ENCODE data around the gene ARFGAP1.
"Not testable (repeated sequence)": the region's sequence is repeated elsewhere in the genome, so short reads cannot be mapped to it uniquely, and the experiment has no call there.

ARFGAP1 gene

GRCh38 chr20:63293456-63293855, 20.8 kb downstream of the ARFGAP1 start:
- DNase-seq: no peak

DNA sequence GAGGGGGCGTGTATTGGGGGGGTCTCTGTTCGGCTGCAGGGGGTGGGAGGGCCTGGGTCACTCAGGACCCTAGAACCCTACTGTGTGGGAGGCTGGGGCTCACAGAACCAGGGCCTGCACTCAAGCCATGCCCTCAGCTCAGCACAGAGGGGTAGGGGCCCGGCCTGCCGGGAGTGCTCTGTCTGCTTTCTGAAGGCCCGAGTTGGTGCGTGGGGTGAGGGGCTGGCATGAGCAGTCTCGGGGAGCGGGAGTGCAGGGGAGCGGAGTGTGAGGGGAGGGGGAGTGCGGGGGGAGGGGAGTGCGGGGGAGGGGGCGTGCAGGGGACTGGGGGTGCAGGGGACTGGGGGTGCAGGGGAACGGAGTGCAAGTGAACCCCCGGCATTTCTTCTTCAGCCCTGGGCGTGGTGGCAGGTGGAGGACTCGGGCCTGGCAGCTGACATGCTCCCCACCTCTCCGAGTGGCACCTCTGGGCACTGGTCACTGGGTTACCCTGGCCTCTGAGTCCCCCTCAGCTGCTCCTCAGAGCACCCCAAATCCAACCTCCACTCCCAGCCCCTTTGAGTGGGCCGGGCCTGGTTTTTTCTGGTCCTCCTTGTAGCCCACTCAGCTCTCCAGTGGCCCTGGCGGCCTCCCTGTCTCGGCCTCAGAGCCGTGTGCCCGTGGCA, 21.4 kb downstream of the ARFGAP1 start:
- no peak for DNase-seq

GRCh38 chr20:63294536-63294900, 21.9 kb downstream of the ARFGAP1 start:
- no peak for DNase-seq

DNA sequence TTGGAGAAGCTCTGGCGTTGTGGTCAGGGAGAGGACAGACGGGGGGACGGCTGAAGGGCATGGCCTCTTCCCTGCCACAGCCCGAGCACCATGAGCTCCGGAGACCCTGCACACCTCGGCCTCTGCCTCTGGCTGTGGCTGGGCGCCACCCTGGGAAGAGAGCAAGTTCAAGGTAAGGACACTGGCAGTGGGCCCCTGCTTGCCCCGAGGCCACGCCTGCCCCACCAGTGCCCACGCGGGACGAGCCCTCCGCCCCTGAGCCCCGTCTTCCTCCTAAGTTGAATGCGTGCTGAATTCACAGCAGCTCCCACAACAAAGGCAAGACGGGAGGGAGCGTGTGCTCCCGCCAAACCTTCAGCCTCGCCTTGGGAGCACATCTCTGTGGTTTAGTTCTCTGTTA, 22.4 kb downstream of the ARFGAP1 start:
- no peak for DNase-seq

- DNase-seq: no peak
Measured at GRCh38 chr20:63295422-63295821, 22.8 kb downstream of the ARFGAP1 start.

DNA sequence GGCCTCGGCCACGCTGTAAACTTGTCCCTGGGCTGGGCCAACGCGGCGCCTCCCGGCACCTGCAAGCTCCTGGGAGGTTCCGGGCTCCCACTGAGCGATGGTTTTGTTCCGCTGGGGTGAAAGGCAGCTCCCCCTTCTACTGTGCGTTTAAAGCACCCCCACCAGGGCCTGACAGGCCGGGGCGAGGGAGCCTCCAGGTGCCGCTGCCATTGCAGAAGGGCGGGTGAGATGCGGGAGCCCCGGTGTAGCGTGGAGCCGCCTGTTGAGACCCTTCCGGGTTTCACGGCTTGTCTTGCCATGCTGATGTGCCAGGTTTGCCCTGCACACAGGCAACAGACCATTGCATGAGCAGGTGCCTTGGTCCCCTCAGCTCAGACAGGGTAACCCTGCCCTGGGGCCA, 23.2 kb downstream of the ARFGAP1 start:
- no peak for DNase-seq

GRCh38 chr20:63296531-63297299, 24.1 kb downstream of the ARFGAP1 start:
- DNase-seq: no peak

DNA sequence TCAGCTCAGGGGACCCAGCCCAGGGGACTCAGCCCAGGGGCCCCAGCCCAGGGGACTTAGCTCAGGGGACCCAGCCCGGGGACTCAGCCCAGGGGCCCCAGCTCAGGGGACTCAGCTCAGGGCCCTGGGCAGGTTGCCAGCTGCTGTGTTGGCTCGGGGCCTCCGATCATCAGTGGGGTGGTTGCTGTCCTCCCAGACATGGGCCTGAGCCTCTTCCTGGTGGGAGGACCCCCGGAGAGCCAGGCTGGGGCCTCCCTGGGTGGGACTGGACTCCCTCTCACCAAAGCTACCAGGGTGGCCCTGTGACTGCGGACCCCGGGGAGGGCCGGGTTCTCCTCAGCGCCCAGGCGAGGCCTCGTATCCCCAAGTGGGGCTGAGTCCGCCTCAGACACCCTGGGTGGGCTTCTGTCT, 24.8 kb downstream of the ARFGAP1 start:
- DNase-seq: no peak

DNA sequence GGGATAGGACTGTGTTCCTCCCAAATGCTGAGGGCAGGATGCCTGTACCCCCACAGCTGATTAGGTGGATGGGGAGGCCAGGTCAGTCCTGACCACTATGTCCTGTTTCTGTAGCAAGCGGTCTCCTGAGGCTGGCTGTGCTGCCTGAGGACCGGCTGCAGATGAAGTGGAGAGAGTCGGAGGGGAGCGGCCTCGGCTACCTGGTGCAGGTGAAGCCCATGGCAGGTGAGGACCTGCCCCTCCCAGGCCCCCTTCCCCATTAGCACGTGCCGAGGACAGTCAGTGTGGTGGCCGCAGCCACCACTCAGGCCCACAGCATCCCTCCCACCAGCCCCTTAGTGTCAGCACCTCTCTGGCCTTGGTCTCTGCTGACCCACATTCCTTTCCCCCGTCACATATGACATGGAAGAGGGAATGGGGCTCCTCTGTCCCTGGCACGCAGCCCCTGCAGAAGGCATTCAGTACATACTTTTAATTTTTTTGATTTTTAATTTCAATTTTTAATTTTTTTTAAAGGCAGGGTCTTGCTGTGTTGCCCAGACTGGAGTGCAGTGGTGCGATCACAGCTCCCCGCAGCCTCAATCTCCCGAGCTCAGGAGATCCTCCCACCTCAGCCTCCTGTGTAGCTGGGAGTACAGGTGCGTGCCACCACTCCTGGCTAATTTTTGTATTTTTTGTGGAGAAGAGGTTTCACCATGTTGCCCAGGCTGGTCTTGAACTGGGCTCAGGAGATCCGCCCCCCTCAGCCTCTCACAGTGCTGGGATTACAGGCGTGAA, 25.4 kb downstream of the ARFGAP1 start:
- DNase-seq: no peak

DNA sequence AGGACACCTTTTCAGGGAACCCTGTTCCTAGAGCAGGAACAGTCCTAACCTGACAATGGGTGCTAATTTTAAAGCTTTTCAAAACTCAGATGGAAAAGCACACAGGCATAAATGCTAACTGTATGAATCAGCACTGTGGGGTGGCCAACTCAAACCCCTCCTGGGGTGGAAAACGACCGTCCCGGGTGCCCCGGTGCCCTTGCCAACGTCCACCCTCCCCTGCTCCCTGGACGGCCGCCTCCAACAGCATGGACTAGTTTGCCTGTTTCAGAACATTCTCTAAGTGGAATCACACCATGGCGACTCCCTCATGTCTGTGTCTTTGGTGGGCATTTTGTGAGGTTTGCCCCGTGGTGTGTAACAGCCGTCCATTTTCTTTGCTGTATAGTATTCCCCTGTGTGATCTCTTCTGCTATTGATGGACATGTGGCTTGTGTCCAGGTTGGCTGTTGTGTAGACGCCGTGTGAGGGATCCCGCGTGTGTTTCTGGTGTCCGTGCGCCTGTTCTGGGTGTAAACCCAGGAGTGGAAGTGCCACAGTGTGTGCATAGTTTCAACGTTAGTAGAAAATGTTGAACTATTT, 26.2 kb downstream of the ARFGAP1 start:
- DNase-seq: no peak

GRCh38 chr20:63301671-63302070, 29.1 kb downstream of the ARFGAP1 start:
- DNase-seq: no peak

DNA sequence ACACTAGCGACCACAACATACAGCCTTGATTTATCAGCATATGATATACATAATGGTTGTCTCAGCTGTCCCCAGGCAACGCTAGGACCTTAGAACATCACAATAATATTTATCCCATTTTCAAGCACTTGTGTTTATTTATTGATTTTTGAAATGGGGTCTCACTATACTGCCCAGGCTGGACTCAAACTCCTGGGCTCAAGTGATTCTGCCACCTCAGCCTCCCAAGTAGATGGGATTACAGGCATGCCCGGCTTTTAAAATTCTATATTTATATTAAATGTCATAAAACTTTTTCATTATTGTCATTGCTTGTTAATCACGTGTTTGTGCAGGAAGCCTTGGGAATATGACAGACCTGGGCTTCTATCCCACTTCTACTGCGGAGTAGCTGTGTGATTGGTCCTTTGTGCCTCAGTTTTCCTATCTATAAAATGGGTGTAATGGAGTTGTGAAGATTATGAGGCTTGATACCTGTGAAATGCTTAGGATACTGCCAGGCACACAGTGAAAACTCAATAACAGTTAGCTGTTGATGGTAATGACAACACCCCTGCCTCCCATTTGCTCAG, 30.6 kb downstream of the ARFGAP1 start:
- no peak for DNase-seq

DNA sequence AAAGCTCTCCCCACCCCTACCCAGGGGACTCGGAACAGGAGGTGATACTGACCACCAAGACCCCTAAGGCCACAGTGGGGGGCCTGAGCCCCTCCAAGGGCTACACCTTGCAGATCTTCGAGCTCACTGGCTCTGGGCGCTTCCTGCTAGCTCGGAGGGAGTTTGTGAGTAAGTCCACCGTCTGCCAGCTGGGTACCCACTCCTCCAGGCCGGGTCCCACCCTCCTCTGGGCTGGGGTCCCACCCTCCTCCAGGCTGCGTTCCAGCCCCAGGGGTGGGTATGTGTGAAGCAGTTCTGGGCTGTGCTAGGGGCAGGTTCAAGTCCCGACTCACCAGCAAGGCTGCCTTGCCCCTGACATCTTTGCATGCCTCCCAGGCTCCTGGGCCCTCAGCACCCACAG, 32.8 kb downstream of the ARFGAP1 start:
- DNase-seq: no peak

GRCh38 chr20:63305933-63306672, 33.5 kb downstream of the ARFGAP1 start:
- DNase-seq: not testable (repeated sequence)

DNA sequence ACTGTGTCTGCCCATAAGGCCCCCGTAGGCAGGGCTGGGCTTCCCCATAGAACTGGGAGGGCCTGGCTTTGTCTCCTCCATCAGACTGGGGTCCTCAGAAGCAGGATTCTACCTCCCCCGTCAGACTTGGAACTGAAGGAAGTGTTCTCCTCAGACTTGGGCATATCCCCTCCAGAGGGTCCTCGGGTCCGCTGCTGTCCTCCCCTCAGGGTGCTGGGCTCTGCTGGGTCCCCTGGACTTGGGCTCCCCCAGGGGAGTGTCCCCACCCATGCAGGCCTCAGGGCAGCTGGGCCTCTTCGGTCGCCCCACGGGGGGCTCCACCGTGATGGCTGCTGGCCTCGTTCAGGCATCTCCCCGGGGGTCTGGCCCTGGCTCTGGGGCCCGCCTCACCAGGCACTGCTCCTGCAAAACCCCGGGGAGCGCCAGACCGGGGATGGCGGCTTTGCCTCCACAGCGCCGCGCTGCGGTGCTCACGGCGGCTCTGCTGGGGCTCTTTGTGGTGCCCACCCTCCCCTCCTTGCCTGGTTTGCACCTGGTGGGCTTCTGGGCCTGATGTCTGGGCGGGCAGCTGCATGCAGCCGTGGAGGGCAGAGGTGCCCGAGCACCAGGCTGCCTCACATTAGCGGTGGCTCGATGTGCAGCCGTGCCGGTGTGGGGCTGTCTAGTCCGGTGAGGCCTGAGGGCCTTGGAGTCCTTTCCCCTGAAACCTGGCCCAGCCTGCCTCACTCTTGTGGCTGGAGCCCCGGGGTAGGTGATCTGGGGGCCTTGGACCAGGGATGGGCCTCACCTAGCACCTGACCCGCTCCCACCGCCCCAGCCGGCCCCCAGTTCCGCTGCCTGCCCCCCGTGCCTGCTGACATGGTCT, 34.3 kb downstream of the ARFGAP1 start:
- DNase-seq: no peak

DNA sequence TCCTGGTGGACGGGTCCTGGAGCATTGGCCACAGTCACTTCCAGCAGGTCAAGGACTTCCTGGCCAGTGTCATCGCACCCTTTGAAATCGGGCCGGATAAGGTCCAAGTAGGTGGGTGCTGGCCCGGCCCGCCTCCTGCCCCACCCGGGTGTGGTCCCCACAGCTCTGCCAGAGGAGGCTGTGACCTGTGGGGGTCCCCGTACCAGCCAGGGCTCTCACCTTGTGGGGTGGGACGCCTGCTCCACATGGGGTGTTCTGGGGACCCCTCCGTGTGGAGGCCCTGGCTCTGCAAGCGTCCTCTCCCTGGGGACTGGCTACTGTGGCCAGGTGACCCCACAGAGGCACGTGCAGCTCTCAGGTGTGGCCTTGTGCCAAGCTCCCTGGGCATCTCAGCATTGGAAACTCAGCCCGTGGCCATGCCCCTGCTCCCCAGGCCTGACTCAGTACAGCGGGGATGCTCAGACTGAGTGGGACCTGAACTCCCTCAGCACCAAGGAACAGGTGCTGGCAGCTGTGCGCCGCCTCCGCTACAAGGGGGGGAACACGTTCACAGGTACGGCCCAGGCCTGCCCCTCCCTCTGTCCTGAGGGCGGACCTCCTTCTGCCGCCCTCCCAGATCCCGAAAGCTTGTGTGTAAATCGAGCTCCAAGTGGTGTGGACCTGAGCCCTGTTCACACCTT, 35.1 kb downstream of the ARFGAP1 start:
- no peak for DNase-seq

DNA sequence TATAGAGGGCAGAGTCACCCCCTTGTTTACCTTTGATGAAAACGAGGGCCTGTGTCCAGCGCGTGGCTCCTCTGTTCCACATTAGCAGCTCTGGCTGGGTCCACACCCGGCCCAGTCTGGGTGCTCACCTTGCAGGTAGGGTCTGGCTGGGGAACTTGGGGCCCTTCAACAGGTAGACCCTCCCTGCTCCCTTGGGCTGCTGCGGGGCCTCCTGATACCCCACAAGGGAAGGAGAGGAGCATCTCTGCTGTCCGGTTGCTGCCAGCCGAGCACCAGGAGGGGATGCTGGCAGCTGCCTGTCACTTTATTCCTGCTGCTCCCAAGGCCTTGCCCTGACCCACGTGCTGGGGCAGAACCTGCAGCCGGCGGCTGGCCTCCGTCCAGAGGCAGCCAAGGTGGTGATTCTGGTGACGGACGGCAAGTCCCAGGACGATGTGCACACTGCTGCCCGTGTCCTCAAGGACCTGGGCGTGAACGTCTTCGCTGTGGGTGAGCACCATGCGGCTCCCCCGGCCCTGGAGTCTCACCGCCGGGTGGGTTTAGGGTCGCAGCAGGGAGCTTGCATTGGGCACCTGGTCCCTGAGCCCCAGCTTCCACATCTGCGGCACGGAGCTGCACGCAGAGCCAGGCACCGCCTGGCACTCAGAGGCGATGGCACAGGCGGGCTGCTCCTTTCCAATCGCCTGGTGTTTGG, 35.8 kb downstream of the ARFGAP1 start:
- no peak for DNase-seq

DNA sequence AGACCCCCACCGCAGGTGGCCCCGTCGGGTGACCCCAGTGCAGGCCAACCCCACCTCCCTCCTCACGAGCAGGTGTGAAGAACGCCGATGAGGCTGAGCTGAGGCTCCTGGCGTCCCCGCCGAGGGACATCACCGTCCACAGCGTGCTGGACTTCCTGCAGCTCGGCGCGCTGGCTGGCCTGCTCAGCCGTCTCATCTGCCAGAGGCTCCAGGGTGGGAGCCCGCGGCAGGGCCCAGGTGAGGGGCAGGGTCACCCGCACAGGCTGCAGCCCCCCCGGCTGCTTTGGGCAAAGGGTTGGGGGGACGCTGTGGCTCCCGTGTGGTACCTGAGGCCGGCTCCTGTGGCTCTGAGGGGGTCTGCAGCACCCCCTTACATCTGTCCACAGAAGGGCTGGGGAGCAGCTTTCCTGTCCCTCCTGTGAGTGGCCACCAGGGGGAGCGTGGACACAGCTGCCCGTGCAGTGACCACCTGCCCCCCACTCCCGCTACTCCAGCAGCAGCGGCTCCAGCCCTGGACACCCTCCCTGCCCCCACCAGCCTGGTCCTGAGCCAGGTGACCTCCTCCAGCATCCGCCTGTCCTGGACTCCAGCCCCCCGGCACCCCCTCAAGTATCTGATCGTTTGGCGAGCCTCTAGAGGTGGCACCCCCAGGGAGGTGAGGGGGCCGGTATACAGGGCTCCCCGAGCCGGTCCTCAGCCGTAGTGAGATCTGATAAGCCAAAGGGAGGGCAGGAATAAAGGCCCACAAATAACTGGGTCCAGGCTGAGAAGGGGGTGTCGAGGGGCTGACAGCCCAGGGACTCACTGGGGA, 36.9 kb downstream of the ARFGAP1 start:
- peak; percentile 78 for DNase-seq

All from femur (tissue), 1 donor.